HG03457 (cell line): Measurements from ENCODE around the gene ASIC2.

Source experiments
- ATAC-seq: cut with Tn5 transposase; IDR thresholded peaks from one replicate; pipeline ENCODE4 v1.9.1; 2021; ENCODE audit warnings: moderate number of reproducible peaks; ENCODE audit not compliant: unreplicated experiment

Gene ASIC2

GRCh38 chr17:33245183-33245582, 47.9 kb downstream of the ASIC2 start:
- ATAC-seq: no peak

GRCh38 chr17:33243732-33244131, 49.4 kb downstream of the ASIC2 start:
- no peak for ATAC-seq

- ATAC-seq: no peak
Measured at GRCh38 chr17:33242375-33243124, 50.5 kb downstream of the ASIC2 start.

GRCh38 chr17:33241390-33241789, 51.7 kb downstream of the ASIC2 start:
- no peak for ATAC-seq

GRCh38 chr17:33240362-33240761, 52.7 kb downstream of the ASIC2 start:
- no peak for ATAC-seq

- ATAC-seq: no peak
Measured at GRCh38 chr17:33239702-33240101, 53.4 kb downstream of the ASIC2 start.

- no peak for ATAC-seq
Measured at GRCh38 chr17:33234930-33235685, 58.0 kb downstream of the ASIC2 start.

GRCh38 chr17:33234233-33234632, 58.9 kb downstream of the ASIC2 start:
- ATAC-seq: no peak

GRCh38 chr17:33233811-33234177, 59.3 kb downstream of the ASIC2 start:
- ATAC-seq: no peak

- no peak for ATAC-seq
Measured at GRCh38 chr17:33229499-33229898, 63.6 kb downstream of the ASIC2 start.

- no peak for ATAC-seq
Measured at GRCh38 chr17:33229028-33229427, 64.1 kb downstream of the ASIC2 start.

GRCh38 chr17:33228548-33228947, 64.5 kb downstream of the ASIC2 start:
- no peak for ATAC-seq

GRCh38 chr17:33227911-33228310, 65.2 kb downstream of the ASIC2 start:
- no peak for ATAC-seq

GRCh38 chr17:33225994-33226393, 67.1 kb downstream of the ASIC2 start:
- no peak for ATAC-seq

- ATAC-seq: no peak
Measured at GRCh38 chr17:33225509-33225908, 67.6 kb downstream of the ASIC2 start.

- ATAC-seq: no peak
Measured at GRCh38 chr17:33220036-33220435, 73.1 kb downstream of the ASIC2 start.

GRCh38 chr17:33218698-33219601, 74.1 kb downstream of the ASIC2 start:
- no peak for ATAC-seq

GRCh38 chr17:33217891-33218290, 75.2 kb downstream of the ASIC2 start:
- ATAC-seq: no peak

GRCh38 chr17:33214996-33215395, 78.1 kb downstream of the ASIC2 start:
- ATAC-seq: no peak

GRCh38 chr17:33210285-33210684, 82.8 kb downstream of the ASIC2 start:
- ATAC-seq: no peak

- no peak for ATAC-seq
Measured at GRCh38 chr17:33209671-33210070, 83.4 kb downstream of the ASIC2 start.
